ENCODE measurements around the gene FANCI. TPM values are rescaled to one million over a fixed set of nuclear protein-coding genes. Genes with fewer than 3 reads are reported as not detected.
A peak's percentile ranks its signal among the peaks of the same experiment; 100 is the strongest.

FANCI gene
- total RNA-seq, 1 donor from 2014 or later = 28.6 TPM

DNA sequence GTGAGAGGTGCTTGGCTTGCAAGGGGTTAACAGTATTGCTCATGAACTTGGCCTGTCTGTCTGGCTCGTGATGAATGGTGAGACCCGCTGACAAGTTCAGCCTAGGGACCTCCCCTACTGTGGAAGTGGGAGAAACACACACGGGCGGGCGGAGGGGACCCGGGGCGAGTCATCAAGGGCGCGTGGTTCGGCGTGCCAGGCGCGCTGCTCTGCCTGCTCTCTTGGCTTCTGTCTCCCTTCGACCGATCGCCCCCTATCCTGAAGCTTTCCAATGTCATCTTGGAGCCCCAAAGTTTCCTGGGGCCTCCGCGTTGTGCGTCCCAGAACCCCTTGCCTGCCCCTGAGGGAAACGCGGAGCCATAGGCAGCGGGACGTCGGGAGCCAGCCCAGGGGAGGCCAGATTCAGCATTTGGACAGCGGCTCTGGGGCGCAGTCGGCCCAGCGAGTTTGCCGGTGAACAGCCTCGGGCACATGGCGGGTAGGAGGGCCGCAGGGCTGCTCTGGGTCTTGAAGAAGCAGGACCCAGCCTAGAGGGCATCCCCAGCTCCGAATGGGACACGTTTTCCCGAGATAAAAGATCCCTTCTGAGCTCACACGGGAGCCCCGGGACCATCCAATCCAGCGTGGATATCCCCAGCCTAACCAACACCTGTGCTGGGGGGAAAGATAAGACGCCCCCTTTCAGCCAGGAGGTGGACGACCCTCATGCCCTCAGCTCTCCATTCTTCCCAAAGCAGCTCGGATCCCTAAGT is 117.8 kb downstream of the FANCI start:
- peaks cover 38% of the 10 kb centered on the region for H3K27me3 Mint-ChIP-seq (ENCODE audit: unreplicated experiment)
- TF ChIP-seq, protein P1, sequence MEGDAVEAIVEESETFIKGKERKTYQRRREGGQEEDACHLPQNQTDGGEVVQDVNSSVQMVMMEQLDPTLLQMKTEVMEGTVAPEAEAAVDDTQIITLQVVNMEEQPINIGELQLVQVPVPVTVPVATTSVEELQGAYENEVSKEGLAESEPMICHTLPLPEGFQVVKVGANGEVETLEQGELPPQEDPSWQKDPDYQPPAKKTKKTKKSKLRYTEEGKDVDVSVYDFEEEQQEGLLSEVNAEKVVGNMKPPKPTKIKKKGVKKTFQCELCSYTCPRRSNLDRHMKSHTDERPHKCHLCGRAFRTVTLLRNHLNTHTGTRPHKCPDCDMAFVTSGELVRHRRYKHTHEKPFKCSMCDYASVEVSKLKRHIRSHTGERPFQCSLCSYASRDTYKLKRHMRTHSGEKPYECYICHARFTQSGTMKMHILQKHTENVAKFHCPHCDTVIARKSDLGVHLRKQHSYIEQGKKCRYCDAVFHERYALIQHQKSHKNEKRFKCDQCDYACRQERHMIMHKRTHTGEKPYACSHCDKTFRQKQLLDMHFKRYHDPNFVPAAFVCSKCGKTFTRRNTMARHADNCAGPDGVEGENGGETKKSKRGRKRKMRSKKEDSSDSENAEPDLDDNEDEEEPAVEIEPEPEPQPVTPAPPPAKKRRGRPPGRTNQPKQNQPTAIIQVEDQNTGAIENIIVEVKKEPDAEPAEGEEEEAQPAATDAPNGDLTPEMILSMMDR (IDR thresholded peaks at IDR 0.05; ENCODE audit: unreplicated experiment) = no peak
- no peaks in the 10 kb centered on the region for H3K9me3 Mint-ChIP-seq (ENCODE audit: unreplicated experiment)
- peak; percentile 89 for DNase-seq (ENCODE audit: low spot score)
- H3K36me3 Mint-ChIP-seq (ENCODE audit: low read depth, unreplicated experiment) = no peaks in the 10 kb centered on the region
- H3K27ac Mint-ChIP-seq (ENCODE audit: unreplicated experiment) = no peak overlapping the region
- H3K4me3 Mint-ChIP-seq (ENCODE audit: unreplicated experiment) = no peak overlapping the region
- peaks cover 4% of the 10 kb centered on the region for H3K4me1 Mint-ChIP-seq (ENCODE audit: unreplicated experiment)

DNA sequence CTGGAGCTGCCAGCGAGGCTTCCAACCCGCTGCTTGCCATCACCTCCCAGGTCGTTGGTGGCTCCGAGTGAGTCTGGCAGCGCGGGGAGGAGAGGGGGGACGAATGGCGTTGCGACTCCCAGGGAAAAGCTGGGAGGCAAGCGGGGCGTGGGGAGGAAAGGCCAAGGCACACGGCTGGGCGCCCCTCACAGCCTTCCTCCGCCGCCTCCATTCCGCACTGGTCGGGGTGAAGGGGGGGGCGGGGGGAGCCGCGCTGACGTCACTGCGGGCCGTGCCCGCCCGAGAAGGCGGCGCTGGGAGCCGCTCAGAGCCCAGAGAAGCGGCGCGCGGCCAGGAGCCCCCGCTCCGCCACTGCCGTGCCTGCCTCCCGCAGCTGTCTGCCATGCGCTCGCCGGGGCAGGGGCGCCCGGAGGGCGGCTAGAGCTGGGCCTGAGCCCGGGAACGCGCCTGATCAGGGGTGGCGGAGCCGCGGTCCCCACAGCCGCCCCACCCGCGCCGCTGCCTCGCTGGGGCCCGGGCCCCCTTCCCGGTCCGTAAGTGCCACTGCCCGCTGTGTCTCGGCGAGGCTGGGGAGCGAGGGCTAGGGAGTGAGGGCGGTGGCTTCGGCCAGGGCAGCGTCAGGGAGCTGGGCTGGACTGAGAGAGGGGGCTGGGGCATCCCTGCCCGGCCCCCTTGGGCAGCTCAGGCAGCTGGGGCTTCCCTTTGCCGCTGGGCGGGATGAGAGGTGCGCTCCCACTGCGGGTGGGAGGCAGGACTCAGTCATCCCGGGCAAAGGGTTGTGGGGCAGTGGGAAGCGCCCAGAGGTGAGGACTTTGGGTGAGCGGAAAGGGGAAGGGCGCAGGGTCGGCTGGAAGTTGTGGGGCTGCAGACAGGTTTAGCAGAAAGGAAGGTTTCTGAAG is 118.7 kb downstream of the FANCI start:
- H3K4me1 Mint-ChIP-seq (ENCODE audit: unreplicated experiment) = peaks cover 4% of the 10 kb centered on the region
- no peak for DNase-seq (ENCODE audit: low spot score)
- TF ChIP-seq, protein P1 (IDR thresholded peaks at IDR 0.05; ENCODE audit: unreplicated experiment) = no peak
- H3K4me3 Mint-ChIP-seq (ENCODE audit: unreplicated experiment) = no peak overlapping the region
- H3K9me3 Mint-ChIP-seq (ENCODE audit: unreplicated experiment) = no peaks in the 10 kb centered on the region
- no peak overlapping the region for H3K27ac Mint-ChIP-seq (ENCODE audit: unreplicated experiment)
- no peaks in the 10 kb centered on the region for H3K36me3 Mint-ChIP-seq (ENCODE audit: low read depth, unreplicated experiment)
- H3K27me3 Mint-ChIP-seq (ENCODE audit: unreplicated experiment) = peaks cover 44% of the 10 kb centered on the region

DNA sequence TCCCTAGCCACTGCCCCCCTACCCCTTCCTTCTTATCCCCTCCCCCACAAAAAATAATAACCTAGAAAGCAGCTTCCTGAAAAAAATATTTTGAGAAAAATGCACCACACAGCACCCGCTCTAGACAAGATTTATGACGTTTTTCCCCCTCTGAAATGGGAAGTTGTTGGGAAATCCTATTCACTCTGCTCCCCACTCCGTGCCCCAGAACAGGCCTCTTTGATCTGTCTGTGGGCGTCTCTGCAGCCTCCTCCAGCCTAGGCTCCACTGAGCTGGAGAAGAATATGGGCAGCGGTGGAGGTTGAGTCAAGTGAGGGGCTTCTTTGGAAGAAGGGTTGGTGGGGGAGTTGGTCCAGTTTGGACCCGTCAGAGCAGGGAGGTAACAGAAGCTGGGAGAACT is 119.4 kb downstream of the FANCI start:
- TF ChIP-seq, protein P1 (IDR thresholded peaks at IDR 0.05; ENCODE audit: unreplicated experiment) = no peak
- no peak for DNase-seq (ENCODE audit: low spot score)
- Mint-ChIP-seq H3K27ac (ENCODE audit: unreplicated experiment) (no peak overlapping the region), H3K9me3 (ENCODE audit: unreplicated experiment) (no peaks in the 10 kb centered on the region), H3K36me3 (ENCODE audit: low read depth, unreplicated experiment) (no peaks in the 10 kb centered on the region), H3K4me3 (ENCODE audit: unreplicated experiment) (no peak overlapping the region), H3K27me3 (ENCODE audit: unreplicated experiment) (peaks cover 44% of the 10 kb centered on the region), H3K4me1 (ENCODE audit: unreplicated experiment) (peaks cover 4% of the 10 kb centered on the region)

DNA sequence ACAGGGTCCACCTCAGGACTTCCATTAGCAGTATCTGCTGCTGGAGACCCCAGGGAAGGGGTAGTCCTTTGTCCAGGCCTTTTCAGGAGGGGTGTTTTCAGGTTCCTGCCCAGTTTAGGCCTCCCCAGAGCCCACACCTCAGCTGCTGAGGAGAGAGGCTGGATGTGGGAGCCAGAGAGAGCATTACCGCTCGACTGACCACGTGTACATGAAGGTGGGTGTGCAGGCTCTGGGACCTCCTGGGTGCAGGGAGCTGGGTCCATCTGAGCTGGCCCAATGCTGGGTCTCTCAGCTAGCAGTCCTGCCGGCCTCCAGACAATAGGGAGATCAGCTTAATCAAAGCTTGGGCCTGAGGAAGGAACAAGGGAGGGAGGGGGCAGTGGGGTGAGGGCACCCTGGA is 120.0 kb downstream of the FANCI start:
- Mint-ChIP-seq H3K9me3 (ENCODE audit: unreplicated experiment) (no peaks in the 10 kb centered on the region), H3K4me1 (ENCODE audit: unreplicated experiment) (peaks cover 4% of the 10 kb centered on the region), H3K36me3 (ENCODE audit: low read depth, unreplicated experiment) (no peaks in the 10 kb centered on the region), H3K27me3 (ENCODE audit: unreplicated experiment) (peaks cover 42% of the 10 kb centered on the region), H3K27ac (ENCODE audit: unreplicated experiment) (no peak overlapping the region), H3K4me3 (ENCODE audit: unreplicated experiment) (no peak overlapping the region)
- TF ChIP-seq, protein P1 (IDR thresholded peaks at IDR 0.05; ENCODE audit: unreplicated experiment) = no peak
- no peak for DNase-seq (ENCODE audit: low spot score)
